Stimulated activated CD4-positive, alpha-beta T cell treated with anti-CD3 and anti-CD28 coated beads, Interleukin-4, amount 100 ng/mL, for 24 hours (primary cell): ENCODE measurements around the gene TMEM61.
"Not testable (repeated sequence)": the region's sequence is repeated elsewhere in the genome, so short reads cannot be mapped to it uniquely, and the experiment has no call there.

ENCODE experiments used
- DNase-seq: peaks from one replicate; pipeline ENCODE4 v3.0.0-alpha.2; 2020

The TMEM61 gene

GRCh38 chr1:54980528-54981241 is at the start of gene TMEM61:
TMEM61 (plus strand) TSS chr1:54980628; CDS start chr1:54981066, 438 bp downstream.
- no peak for DNase-seq

GRCh38 chr1:54931275-54931840 is 49.1 kb upstream of the TMEM61 start:
- no peak for DNase-seq

- not testable (repeated sequence) for DNase-seq
Measured at GRCh38 chr1:54934081-54934480, 46.3 kb upstream of the TMEM61 start.

GRCh38 chr1:54934869-54935268 is 45.6 kb upstream of the TMEM61 start:
- DNase-seq, result no peak

- DNase-seq, result no peak
Measured at GRCh38 chr1:54936791-54937190, 43.6 kb upstream of the TMEM61 start.

GRCh38 chr1:54937469-54937868 is 43.0 kb upstream of the TMEM61 start:
- no peak for DNase-seq

- DNase-seq, result not testable (repeated sequence)
Measured at GRCh38 chr1:54938955-54939354, 41.5 kb upstream of the TMEM61 start.

- DNase-seq, result no peak
Measured at GRCh38 chr1:54940042-54940441, 40.4 kb upstream of the TMEM61 start.

GRCh38 chr1:54942976-54943375 is 37.5 kb upstream of the TMEM61 start:
- no peak for DNase-seq

- DNase-seq, result peak; percentile 67
Measured at GRCh38 chr1:54944610-54945392, 35.6 kb upstream of the TMEM61 start.

- DNase-seq, result no peak
Measured at GRCh38 chr1:54945393-54945936, 35.0 kb upstream of the TMEM61 start.

GRCh38 chr1:54947540-54947939 is 32.9 kb upstream of the TMEM61 start:
- no peak for DNase-seq

GRCh38 chr1:54949053-54949452 is 31.4 kb upstream of the TMEM61 start:
- DNase-seq, result no peak

GRCh38 chr1:54950006-54950368 is 30.4 kb upstream of the TMEM61 start:
- no peak for DNase-seq

- DNase-seq, result peak; percentile 52
Measured at GRCh38 chr1:54950369-54951163, 29.9 kb upstream of the TMEM61 start.

GRCh38 chr1:54951810-54952226 is 28.6 kb upstream of the TMEM61 start:
- no peak for DNase-seq

- DNase-seq, result no peak
Measured at GRCh38 chr1:54952950-54953718, 27.3 kb upstream of the TMEM61 start.

- no peak for DNase-seq
Measured at GRCh38 chr1:54953846-54954245, 26.6 kb upstream of the TMEM61 start.

- DNase-seq, result no peak
Measured at GRCh38 chr1:54955359-54955758, 25.1 kb upstream of the TMEM61 start.

- DNase-seq, result no peak
Measured at GRCh38 chr1:54956726-54957125, 23.7 kb upstream of the TMEM61 start.

- no peak for DNase-seq
Measured at GRCh38 chr1:54959241-54959640, 21.2 kb upstream of the TMEM61 start.
